ENCODE data around the gene FTH1.
A peak's percentile ranks its signal among the peaks of the same experiment; 100 is the strongest.

FTH1 gene

GRCh38 chr11:61918251-61918937 lies 49.0 kb downstream of the FTH1 start:
- no peaks in the 10 kb centered on the region for H3K9me3 ChIP-seq (ENCODE audit: control insufficient read depth in 1 of 2, low read length in 2 of 2)
- H3K4me3 ChIP-seq (ENCODE audit: low read depth in 1 of 2, low read length in 2 of 2) = peak overlapping the region; percentile 48 to 66
- H3K27me3 ChIP-seq (ENCODE audit: low read depth, low read length) = peaks cover 17% of the 10 kb centered on the region
- peaks cover 4 to 14% of the 10 kb centered on the region in 2 donors for H3K4me1 ChIP-seq (ENCODE audit: control insufficient read depth in 1 of 2, insufficient read depth in 2 of 2, low read length in 2 of 2)
- peak overlapping the region; percentile 83 for H3K27ac ChIP-seq (ENCODE audit: low read length)
- H3K36me3 ChIP-seq (ENCODE audit: control insufficient read depth in 1 of 2, insufficient read depth in 2 of 2, low read length in 2 of 2) = no peaks in the 10 kb centered on the region

GRCh38 chr11:61917334-61918109 lies 49.9 kb downstream of the FTH1 start, which contains the start of gene RAB3IL1:
TSS of gene RAB3IL1 (minus strand) at chr11:61917566. CDS start at chr11:61917367, 199 bp downstream.
- H3K4me3 ChIP-seq (ENCODE audit: low read depth in 1 of 2, low read length in 2 of 2) = peak within 1 kb of the TSS; percentile 49 to 66
- H3K4me1 ChIP-seq (ENCODE audit: control insufficient read depth in 1 of 2, insufficient read depth in 2 of 2, low read length in 2 of 2) = peaks cover 4 to 22% of the 10 kb centered on the region in 2 donors
- H3K27me3 ChIP-seq (ENCODE audit: low read depth, low read length) = peaks cover 17% of the 10 kb centered on the region
- H3K36me3 ChIP-seq (ENCODE audit: control insufficient read depth in 1 of 2, insufficient read depth in 2 of 2, low read length in 2 of 2) = no peaks in the 10 kb centered on the region
- peak within 1 kb of the TSS; percentile 83 for H3K27ac ChIP-seq (ENCODE audit: low read length)
- H3K9me3 ChIP-seq (ENCODE audit: control insufficient read depth in 1 of 2, low read length in 2 of 2) = no peaks in the 10 kb centered on the region

GRCh38 chr11:61916737-61917333 lies 50.6 kb downstream of the FTH1 start:
- Histone ChIP-seq H3K9me3 (ENCODE audit: control insufficient read depth in 1 of 2, low read length in 2 of 2) (no peaks in the 10 kb centered on the region), H3K36me3 (ENCODE audit: control insufficient read depth in 1 of 2, insufficient read depth in 2 of 2, low read length in 2 of 2) (no peaks in the 10 kb centered on the region), H3K4me1 (ENCODE audit: control insufficient read depth in 1 of 2, insufficient read depth in 2 of 2, low read length in 2 of 2) (peaks cover 4 to 29% of the 10 kb centered on the region in 2 donors), H3K27me3 (ENCODE audit: low read depth, low read length) (peaks cover 17% of the 10 kb centered on the region), H3K27ac (ENCODE audit: low read length) (no peak overlapping the region), H3K4me3 (ENCODE audit: low read depth in 1 of 2, low read length in 2 of 2) (peak overlapping the region; percentile 49 to 66)

- H3K36me3 ChIP-seq (ENCODE audit: control insufficient read depth in 1 of 2, insufficient read depth in 2 of 2, low read length in 2 of 2) = no peaks in the 10 kb centered on the region
- H3K4me1 ChIP-seq (ENCODE audit: control insufficient read depth in 1 of 2, insufficient read depth in 2 of 2, low read length in 2 of 2) = peaks cover 8 to 37% of the 10 kb centered on the region in 2 donors
- no peaks in the 10 kb centered on the region for H3K9me3 ChIP-seq (ENCODE audit: control insufficient read depth in 1 of 2, low read length in 2 of 2)
- peak overlapping the region in 1 of 2 donors; percentile 26 for H3K4me3 ChIP-seq (ENCODE audit: low read depth in 1 of 2, low read length in 2 of 2)
- H3K27ac ChIP-seq (ENCODE audit: low read length) = no peak overlapping the region
- peaks cover 15% of the 10 kb centered on the region for H3K27me3 ChIP-seq (ENCODE audit: low read depth, low read length)
Observed at GRCh38 chr11:61914471-61915171, 52.8 kb downstream of the FTH1 start.

Data from muscle layer of duodenum (tissue), 2 donors.